SK-N-SH (cell line): Measurements from ENCODE around the gene TMEM26. TPM values are rescaled to one million over a fixed set of nuclear protein-coding genes. Genes with fewer than 3 reads are reported as not detected.
A peak's percentile ranks its signal among the peaks of the same experiment; 100 is the strongest.

Experiments used
- CTCF ChIA-PET: fragments of 300-600, 350-600 bp; formaldehyde crosslinking; extraction: SDS; loops from one replicate; lab custom pipeline; 2021; lab: Yijun Ruan, JAX
- POLR2A ChIA-PET: fragments of 350-600 bp; sonication (Branson Sonifier 250); formaldehyde crosslinking; extraction: SDS; loops from one replicate; lab custom pipeline; 2020; ENCODE audit warnings: antibody characterized with exemption, inconsistent platforms; lab: Yijun Ruan, JAX
- DNase-seq: peaks from one replicate; pipeline ENCODE4 v3.0.0; 2012
- H2AFZ ChIP-seq: fragments of 200-600 bp; sonication (generic); 2 replicates; pipeline ENCODE4 v1.8.1; 2016; ENCODE audit warnings: antibody characterized with exemption, mild to moderate bottlenecking, low read depth
- H3F3A ChIP-seq: fragments of 200-600 bp; sonication (generic); replicated peaks from 2 replicates; pipeline ENCODE3; 2016; ENCODE audit warnings: antibody characterized with exemption, mild to moderate bottlenecking; ENCODE audit not compliant: insufficient read depth
- H3K27ac ChIP-seq, 2 experiments: fragments of 200-500 bp in 1 of 2; fragments of 200-600 bp in 1 of 2; sonication (Bioruptor generic) in 1 of 2; sonication (generic), shearing (Covaris generic) in 1 of 2; 2 replicates each; pipeline versions ENCODE4 v1.5.1 to v1.6.1; 2014 to 2016; ENCODE audit warnings: low read depth in 2 of 2, inconsistent platforms in 1 of 2, low read length in 1 of 2, mild to moderate bottlenecking in 1 of 2, mixed read lengths in 1 of 2
- H3K27me3 ChIP-seq: fragments of 200-600 bp; sonication (generic), shearing (Covaris generic); 2 replicates; pipeline ENCODE4 v1.6.1; 2016; ENCODE audit warnings: mixed run types; ENCODE audit not compliant: insufficient read depth
- H3K36me3 ChIP-seq, 2 experiments: fragments of 200-500 bp in 1 of 2; fragments of 200-600 bp in 1 of 2; sonication (Bioruptor generic) in 1 of 2; sonication (generic) in 1 of 2; replicated peaks in 1 of 2; 2 replicates each; pipeline versions ENCODE3 to v1.5.1; 2014 to 2016; ENCODE audit warnings: low read length in 1 of 2, mild to moderate bottlenecking in 1 of 2; ENCODE audit not compliant: insufficient read depth in 2 of 2, control insufficient read depth in 1 of 2
- H3K4me1 ChIP-seq, 2 experiments: fragments of 200-500 bp in 1 of 2; fragments of 200-600 bp in 1 of 2; sonication (Bioruptor generic) in 1 of 2; sonication (generic), shearing (Covaris generic) in 1 of 2; 2 replicates each; pipeline versions ENCODE4 v1.5.1 to v1.6.1; 2014 to 2016; ENCODE audit warnings: low read depth in 1 of 2, low read length in 1 of 2, mixed run types in 1 of 2; ENCODE audit not compliant: insufficient read depth in 2 of 2, control insufficient read depth in 1 of 2
- H3K4me2 ChIP-seq: fragments of 200-600 bp; sonication (generic), shearing (Covaris generic); 2 replicates; pipeline ENCODE4 v1.6.1; 2017; ENCODE audit warnings: mixed run types
- H3K4me3 ChIP-seq, 2 experiments: fragments of 200-500 bp in 1 of 2; fragments of 200-600 bp in 1 of 2; sonication (Bioruptor generic) in 1 of 2; sonication (generic), shearing (Covaris generic) in 1 of 2; 2 replicates each; pipeline versions ENCODE4 v1.5.1 to v1.8.1; 2014 to 2016; ENCODE audit warnings: low read depth in 2 of 2, inconsistent platforms in 1 of 2, low read length in 1 of 2, mild to moderate bottlenecking in 1 of 2, mixed read lengths in 1 of 2, moderate library complexity in 1 of 2
- H3K79me2 ChIP-seq: fragments of 200-600 bp; sonication (generic); 2 replicates; pipeline ENCODE4 v1.8.1; 2017; ENCODE audit warnings: mild to moderate bottlenecking; ENCODE audit not compliant: insufficient read depth
- H3K9ac ChIP-seq: fragments of 200-600 bp; sonication (generic); 2 replicates; pipeline ENCODE4 v1.6.1; 2017; ENCODE audit warnings: mixed run types
- H3K9me2 ChIP-seq: fragments of 200-600 bp; sonication (generic); 2 replicates; pipeline ENCODE4 v1.6.1; 2017; ENCODE audit warnings: mixed run types
- H3K9me3 ChIP-seq: fragments of 200-600 bp; sonication (generic); 2 replicates; pipeline ENCODE4 v1.6.1; 2017; ENCODE audit warnings: mixed run types, mild to moderate bottlenecking, moderate library complexity
- H4K20me1 ChIP-seq: fragments of 200-600 bp; sonication (generic); 2 replicates; pipeline ENCODE4 v1.6.1; 2017; ENCODE audit warnings: mild to moderate bottlenecking, mixed run types; ENCODE audit not compliant: insufficient read depth
- EP300 ChIP-seq, 2 experiments: IDR thresholded peaks; 2 replicates each; pipeline versions ENCODE4 v1.4.0 to v1.6.1; 2012; ENCODE audit warnings: borderline replicate concordance in 1 of 2, low read depth in 1 of 2, low read length in 1 of 2
- FOSL2 ChIP-seq: IDR thresholded peaks from 2 replicates; pipeline ENCODE4 v1.4.0; 2012; ENCODE audit warnings: low read depth, mild to moderate bottlenecking, moderate library complexity, borderline replicate concordance
- FOXM1 ChIP-seq: IDR thresholded peaks from 2 replicates; pipeline ENCODE4 v1.4.0; 2012; ENCODE audit warnings: low read depth, mild to moderate bottlenecking
- JUND ChIP-seq: IDR thresholded peaks from 2 replicates; pipeline ENCODE4 v1.4.0; 2012
- PBX3 ChIP-seq: IDR thresholded peaks from 2 replicates; pipeline ENCODE4; 2012
- RCOR1 ChIP-seq: fragments of 150-350 bp; IDR thresholded peaks from 2 replicates; pipeline ENCODE4 v1.6.1; 2017; ENCODE audit warnings: antibody characterized with exemption, low read length
- RXRA ChIP-seq: IDR thresholded peaks from 2 replicates; pipeline ENCODE4 v1.4.0; 2012; ENCODE audit warnings: low read depth, mild to moderate bottlenecking, borderline replicate concordance
- SMC3 ChIP-seq: IDR thresholded peaks from 2 replicates; pipeline ENCODE4 v1.6.1; 2012; ENCODE audit warnings: low read depth, low read length, improper control_type of control experiment
- TCF12 ChIP-seq: IDR thresholded peaks from 2 replicates; pipeline ENCODE4 v1.4.0; 2012
- TEAD4 ChIP-seq: IDR thresholded peaks from 2 replicates; pipeline ENCODE4 v1.4.0; 2012; ENCODE audit warnings: mild to moderate bottlenecking, borderline replicate concordance; ENCODE audit not compliant: insufficient read depth
- YY1 ChIP-seq: IDR thresholded peaks from 2 replicates; pipeline ENCODE4 v1.4.0; 2012; ENCODE audit warnings: low read depth, mild to moderate bottlenecking
- WGBS: methylation state at CpG from one replicate; pipeline ENCODE4 v1.1.6; 2017; ENCODE audit warnings: low lambda C conversion rate; 5-methylcytosine and 5-hydroxymethylcytosine counted together
- polyA plus RNA-seq, 3 experiments: library from polyadenylated mRNA; depleted of rRNA; stranded (reverse); fragments of >200 nt; gene quantifications; 2 replicates each; pipeline ENCODE4 v1.2.3, GENCODE V29; 2012

Gene TMEM26
- polyA plus RNA-seq, 1 of the 3 experiments (the other 2 are of a cell fraction): 0.05 TPM

DNA sequence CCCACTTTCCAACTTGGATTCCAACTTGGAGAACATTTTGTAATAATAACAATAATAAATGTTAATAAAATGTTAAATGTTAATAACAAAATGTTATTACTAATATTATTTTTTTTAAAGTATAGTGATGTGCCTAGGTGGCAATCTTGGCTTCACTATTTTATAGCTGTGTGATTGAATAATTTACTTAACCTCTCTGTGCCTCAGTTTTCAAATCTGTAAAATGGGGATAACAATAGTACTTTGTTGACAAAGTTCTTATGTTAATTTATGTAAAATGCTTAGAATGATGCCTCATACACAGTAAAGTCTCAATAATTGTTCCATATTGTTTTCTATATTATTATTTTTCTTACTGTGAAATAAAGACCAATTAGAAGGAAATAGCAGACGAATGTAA lies 23.3 kb upstream of the TMEM26 start:
- ChIA-PET CTCF (no interaction called here), POLR2A (no interaction called here)
- no peaks in the 10 kb centered on the region for H3K36me3 ChIP-seq
- peaks cover 0 to 10% of the 10 kb centered on the region in 2 experiments; a peak in 3 of 4 replicates for H3K4me1 ChIP-seq
- TF ChIP-seq TEAD4 (no peak), RXRA (no peak)
- H2AFZ ChIP-seq: no peak overlapping the region
- WGBS: 71% methylated on average over 1 of the region's 1 CpG
- no peaks in the 10 kb centered on the region for H3K79me2 ChIP-seq
- H3K4me2 ChIP-seq: no peak overlapping the region
- no peaks in the 10 kb centered on the region for H3K9me3 ChIP-seq
- no peak for DNase-seq
- no peak overlapping the region for H3K4me3 ChIP-seq
- H3K27me3 ChIP-seq: no peaks in the 10 kb centered on the region
- no peak overlapping the region for H3K27ac ChIP-seq
- H3K9ac ChIP-seq: no peak overlapping the region
- H4K20me1 ChIP-seq: no peaks in the 10 kb centered on the region
- H3K9me2 ChIP-seq: no peaks in the 10 kb centered on the region
- peaks cover 7% of the 10 kb centered on the region for H3F3A ChIP-seq

DNA sequence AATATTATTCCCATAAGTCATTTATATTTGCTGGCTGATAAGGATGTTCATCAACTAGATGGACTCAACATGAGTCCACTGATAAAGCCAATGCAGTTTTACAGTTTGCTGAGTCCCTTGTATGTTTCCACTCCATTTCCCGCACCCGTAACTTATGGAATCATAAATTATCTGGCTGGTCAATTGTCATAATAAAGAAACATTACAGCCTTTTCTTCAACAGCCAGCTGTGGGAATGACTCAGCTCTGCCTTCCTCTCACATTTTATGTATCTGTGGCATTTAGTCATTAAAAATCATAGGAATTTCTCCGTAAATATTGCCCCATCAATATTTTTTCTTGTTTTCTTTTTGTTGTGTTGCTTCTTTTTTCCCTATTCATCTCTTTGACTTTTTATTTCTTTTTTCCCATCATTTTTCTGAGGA lies 22.3 kb upstream of the TMEM26 start:
- H3K27me3 ChIP-seq: no peaks in the 10 kb centered on the region
- H3K4me3 ChIP-seq: no peak overlapping the region
- no peak overlapping the region; the same call in 1 of the 2 replicates for H3K4me2 ChIP-seq
- WGBS: 34% methylated on average over 3 of the region's 3 CpGs
- CTCF ChIA-PET: interaction anchor here (1.1 kb wide), 1 partner anchor 20 kb away, joined by 3 read pairs; no protein-coding TSS in a partner anchor
- H3K9ac ChIP-seq: no peak overlapping the region
- POLR2A ChIA-PET: no interaction called here
- no peaks in the 10 kb centered on the region for H4K20me1 ChIP-seq
- H3K4me1 ChIP-seq: peaks cover 0 to 10% of the 10 kb centered on the region in 2 experiments; a peak in 3 of 4 replicates
- H3K79me2 ChIP-seq: no peaks in the 10 kb centered on the region
- TF ChIP-seq TCF12: peak; percentile 54
- TF ChIP-seq PBX3: peak; percentile 71
- no peak for TF ChIP-seq RCOR1
- TF ChIP-seq JUND: peak; percentile 36
- no peak for TF ChIP-seq YY1
- peak; percentile 11; the same call in 1 of the 2 replicates for TF ChIP-seq FOSL2
- TF ChIP-seq EP300 (IDR thresholded peaks at IDR 0.05; ENCODE audit: borderline replicate concordance in 1 of 2, low read depth in 1 of 2, low read length in 1 of 2): peak; percentile 19 to 29; a peak in 1 of 4 replicates
- no peak overlapping the region for H2AFZ ChIP-seq
- peaks cover 7% of the 10 kb centered on the region for H3F3A ChIP-seq
- no peak for DNase-seq
- H3K27ac ChIP-seq: no peak overlapping the region
- no peaks in the 10 kb centered on the region for H3K9me2 ChIP-seq
- H3K36me3 ChIP-seq: no peaks in the 10 kb centered on the region
- no peaks in the 10 kb centered on the region for H3K9me3 ChIP-seq

DNA sequence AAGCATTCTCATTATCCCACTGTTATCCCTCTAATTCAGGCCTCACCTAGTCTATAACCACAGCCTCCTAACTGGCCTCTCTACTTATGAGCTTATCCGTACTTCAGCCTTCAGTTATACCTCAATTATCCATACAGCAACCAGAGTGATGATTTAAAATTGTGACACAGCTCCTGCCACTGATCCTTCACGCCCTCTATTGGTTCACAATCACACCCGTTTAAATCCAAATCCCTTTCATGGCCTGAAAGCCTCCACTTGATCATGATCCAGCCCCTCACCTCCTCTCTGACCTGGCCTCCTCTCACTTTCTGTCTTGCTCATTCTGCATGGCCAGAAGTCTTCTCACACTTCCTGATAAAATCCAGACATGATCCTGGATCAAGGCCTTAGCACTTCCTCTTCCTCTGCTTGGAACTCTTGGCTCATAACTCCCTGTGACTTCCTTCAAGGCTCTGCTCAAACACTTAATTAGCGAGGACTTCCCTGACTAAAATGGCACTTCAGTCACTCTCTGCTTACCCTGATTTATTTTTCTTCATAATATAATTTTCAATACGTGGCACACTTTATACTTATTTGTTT lies 19.0 kb upstream of the TMEM26 start:
- H3K4me1 ChIP-seq: peaks cover 0 to 10% of the 10 kb centered on the region in 2 experiments; a peak in 3 of 4 replicates
- H3K79me2 ChIP-seq: no peaks in the 10 kb centered on the region
- no peak overlapping the region for H2AFZ ChIP-seq
- H3K4me2 ChIP-seq: no peak overlapping the region
- H3K9me2 ChIP-seq: no peaks in the 10 kb centered on the region
- no peak overlapping the region for H3K9ac ChIP-seq
- ChIA-PET CTCF (no interaction called here), POLR2A (no interaction called here)
- DNase-seq: no peak
- no peaks in the 10 kb centered on the region for H3K36me3 ChIP-seq
- H3K27me3 ChIP-seq: no peaks in the 10 kb centered on the region
- TF ChIP-seq SMC3 (no peak), JUND (no peak), FOXM1 (no peak)
- WGBS: 64% methylated on average over 5 of the region's 5 CpGs
- no peaks in the 10 kb centered on the region for H3K9me3 ChIP-seq
- no peak overlapping the region for H3K4me3 ChIP-seq
- no peaks in the 10 kb centered on the region for H4K20me1 ChIP-seq
- peaks cover 7% of the 10 kb centered on the region for H3F3A ChIP-seq
- no peak overlapping the region for H3K27ac ChIP-seq
